ENCODE measurements around the gene TRMO.
A peak's percentile ranks its signal among the peaks of the same experiment; 100 is the strongest.
"Not testable (repeated sequence)": the region's sequence is repeated elsewhere in the genome, so short reads cannot be mapped to it uniquely, and the experiment has no call there.

TRMO gene

DNA sequence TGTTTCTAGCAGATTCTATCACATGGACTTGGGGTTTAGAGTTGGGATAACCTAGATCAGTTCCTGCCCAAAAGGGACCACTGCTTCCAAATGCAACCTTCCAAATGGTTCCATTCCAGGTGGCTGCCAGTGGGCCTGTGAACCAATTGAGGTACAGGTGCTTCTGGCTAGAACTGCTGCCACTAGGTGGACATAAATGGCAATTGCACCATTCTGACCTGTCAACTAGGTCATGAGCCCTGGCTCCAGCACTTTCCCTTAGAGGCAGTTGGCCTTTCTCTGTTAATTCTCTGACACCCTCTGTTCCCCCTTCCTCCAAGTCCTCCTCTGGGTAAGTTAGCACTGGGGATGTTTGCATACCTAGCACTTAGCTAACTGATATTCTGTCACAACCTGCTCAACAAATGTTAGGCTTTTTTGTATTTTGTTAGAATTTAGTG is 32.3 kb upstream of the TRMO start:
- TF ChIP-seq, protein P1, sequence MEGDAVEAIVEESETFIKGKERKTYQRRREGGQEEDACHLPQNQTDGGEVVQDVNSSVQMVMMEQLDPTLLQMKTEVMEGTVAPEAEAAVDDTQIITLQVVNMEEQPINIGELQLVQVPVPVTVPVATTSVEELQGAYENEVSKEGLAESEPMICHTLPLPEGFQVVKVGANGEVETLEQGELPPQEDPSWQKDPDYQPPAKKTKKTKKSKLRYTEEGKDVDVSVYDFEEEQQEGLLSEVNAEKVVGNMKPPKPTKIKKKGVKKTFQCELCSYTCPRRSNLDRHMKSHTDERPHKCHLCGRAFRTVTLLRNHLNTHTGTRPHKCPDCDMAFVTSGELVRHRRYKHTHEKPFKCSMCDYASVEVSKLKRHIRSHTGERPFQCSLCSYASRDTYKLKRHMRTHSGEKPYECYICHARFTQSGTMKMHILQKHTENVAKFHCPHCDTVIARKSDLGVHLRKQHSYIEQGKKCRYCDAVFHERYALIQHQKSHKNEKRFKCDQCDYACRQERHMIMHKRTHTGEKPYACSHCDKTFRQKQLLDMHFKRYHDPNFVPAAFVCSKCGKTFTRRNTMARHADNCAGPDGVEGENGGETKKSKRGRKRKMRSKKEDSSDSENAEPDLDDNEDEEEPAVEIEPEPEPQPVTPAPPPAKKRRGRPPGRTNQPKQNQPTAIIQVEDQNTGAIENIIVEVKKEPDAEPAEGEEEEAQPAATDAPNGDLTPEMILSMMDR (conservative IDR thresholded peaks at IDR 0.05; ENCODE audit: control insufficient read depth, insufficient read depth, low read depth, low read length) = peak; percentile 46
- DNase-seq (ENCODE audit: low read depth) = peak; percentile 14
- H3K4me3 ChIP-seq (ENCODE audit: control insufficient read depth, low read depth, low read length) = no peak overlapping the region

DNA sequence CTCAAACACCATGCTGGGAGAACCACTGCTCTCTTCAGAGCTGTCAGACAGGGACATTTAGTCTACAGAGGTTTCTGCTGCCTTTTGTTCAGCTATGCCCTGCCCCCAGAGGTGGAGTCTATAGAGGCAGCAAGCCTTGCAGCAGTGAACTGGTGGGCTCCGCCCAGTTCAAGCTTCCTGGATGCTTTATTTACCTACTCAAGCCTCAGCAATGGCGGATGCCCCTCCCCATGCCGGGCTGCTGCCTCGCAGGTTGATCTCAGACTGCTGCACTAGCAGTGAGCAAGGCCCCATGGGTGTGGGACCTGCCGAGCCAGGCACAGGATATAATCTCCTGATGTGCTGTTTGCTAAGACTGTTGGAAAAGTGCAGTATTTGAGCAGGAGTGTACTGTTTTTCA is 28.6 kb upstream of the TRMO start:
- not testable (repeated sequence) for DNase-seq (ENCODE audit: low read depth)

DNA sequence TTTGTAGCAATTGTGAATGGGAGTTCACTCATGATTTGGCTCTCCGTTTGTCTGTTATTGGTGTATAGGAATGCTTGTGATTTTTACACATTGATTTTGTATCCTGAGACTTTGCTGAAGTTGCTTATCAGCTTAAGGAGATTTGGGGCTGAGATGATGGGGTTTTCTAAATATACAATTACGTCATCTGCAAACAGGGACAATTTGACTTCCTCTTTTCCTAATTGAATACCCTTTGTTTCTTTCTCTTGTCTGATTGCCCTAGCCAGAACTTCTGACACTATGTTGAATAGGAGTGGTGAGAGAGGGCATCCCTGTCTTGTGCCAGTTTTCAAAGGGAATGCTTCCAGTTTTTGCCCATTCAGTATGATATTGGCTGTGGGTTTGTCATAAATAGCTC is 24.8 kb upstream of the TRMO start:
- DNase-seq (ENCODE audit: low read depth); H3K4me3 ChIP-seq (ENCODE audit: control insufficient read depth, low read depth, low read length): not testable (repeated sequence)

More for the DNA sequence above, 28.6 kb upstream of the TRMO start:
- H3K4me3 ChIP-seq (ENCODE audit: control insufficient read depth, low read depth, low read length) = not testable (repeated sequence)

DNA sequence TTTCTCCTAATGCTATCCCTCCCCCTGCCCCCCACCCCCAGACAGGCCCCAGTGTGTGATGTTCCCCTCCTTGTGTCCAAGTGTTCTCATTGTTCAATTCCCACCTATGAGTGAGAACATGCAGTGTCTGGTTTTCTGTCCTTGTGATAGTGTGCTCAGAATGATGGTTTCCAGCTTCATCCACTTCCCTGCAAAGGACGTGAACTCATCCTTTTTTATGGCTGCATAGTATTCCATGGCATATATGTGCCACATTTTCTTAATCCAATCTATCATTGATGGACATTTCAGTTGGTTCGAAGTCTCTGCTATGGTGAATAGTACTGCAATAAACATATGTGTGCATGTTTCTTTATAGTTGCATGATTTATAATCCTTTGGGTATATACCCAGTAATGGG is 23.2 kb upstream of the TRMO start:
- DNase-seq (ENCODE audit: low read depth); H3K4me3 ChIP-seq (ENCODE audit: control insufficient read depth, low read depth, low read length): not testable (repeated sequence)

DNA sequence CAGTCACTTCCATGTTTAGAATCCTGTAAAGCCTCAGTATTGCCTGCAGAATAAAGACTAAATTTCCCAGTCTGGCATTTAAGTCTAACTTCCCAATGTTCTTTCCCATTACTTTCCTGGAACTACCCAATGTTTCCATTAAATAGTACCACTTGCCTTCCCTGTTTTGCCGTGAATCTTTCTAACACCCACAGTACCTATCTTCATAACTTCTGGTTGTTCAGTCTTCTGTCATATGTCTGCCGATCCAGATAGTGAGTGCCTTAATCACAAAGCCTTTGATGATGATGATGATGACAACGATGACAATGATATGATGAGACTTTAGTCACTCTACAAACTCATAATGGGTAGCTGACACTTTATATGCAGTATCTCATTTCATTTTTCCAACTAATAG is 22.3 kb upstream of the TRMO start:
- TF ChIP-seq, protein P1 (conservative IDR thresholded peaks at IDR 0.05; ENCODE audit: control insufficient read depth, insufficient read depth, low read depth, low read length) = no peak
- H3K4me3 ChIP-seq (ENCODE audit: control insufficient read depth, low read depth, low read length) = no peak overlapping the region
- DNase-seq (ENCODE audit: low read depth) = no peak

DNA sequence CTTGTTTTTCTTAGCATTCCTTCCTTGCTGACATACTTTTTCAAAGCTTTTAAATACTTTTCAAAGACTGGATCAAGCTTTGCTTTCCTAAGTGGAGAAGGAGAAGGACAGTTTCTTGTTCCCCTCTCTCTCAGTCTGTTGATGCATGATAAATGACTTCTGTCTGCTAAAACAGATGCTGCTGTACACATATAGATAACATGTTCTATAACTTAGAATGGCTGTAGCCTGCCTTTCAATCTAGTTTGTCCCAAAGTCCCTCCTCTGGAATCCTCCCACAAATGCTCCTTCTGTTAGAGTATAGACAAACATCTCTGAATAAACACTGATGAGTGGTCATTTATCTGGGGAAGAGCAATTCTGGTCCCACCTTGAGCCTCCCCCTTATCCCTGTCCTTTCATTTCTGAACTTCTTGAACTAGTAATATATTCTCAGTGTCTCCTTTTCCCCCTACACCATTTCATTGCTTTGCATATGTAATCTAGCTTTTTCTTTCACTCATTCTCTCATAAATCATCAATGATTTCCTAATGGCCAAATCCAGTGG is 21.1 kb upstream of the TRMO start:
- no peak for DNase-seq (ENCODE audit: low read depth)
- TF ChIP-seq, protein P1 (conservative IDR thresholded peaks at IDR 0.05; ENCODE audit: control insufficient read depth, insufficient read depth, low read depth, low read length) = no peak
- no peak overlapping the region for H3K4me3 ChIP-seq (ENCODE audit: control insufficient read depth, low read depth, low read length)

DNA sequence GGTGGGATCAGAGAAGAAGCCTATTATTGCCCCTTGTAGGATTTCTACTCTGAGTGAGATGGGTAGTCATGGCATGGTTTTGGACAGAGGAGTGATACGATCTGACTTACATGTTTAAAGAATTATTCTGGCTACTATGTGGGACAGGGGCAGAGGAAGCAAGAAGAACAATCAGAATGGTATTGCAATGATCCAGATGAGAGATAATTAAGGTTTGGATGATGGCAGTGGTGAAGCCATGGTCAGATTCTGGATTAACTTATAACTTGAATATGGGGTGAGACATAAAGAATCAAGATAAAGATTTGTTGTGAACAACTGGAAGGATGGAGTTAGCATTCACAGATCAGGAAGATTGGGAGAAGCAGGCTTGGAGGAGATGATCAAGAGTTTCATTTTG is 19.0 kb upstream of the TRMO start:
- no peak for DNase-seq (ENCODE audit: low read depth)
- H3K4me3 ChIP-seq (ENCODE audit: control insufficient read depth, low read depth, low read length) = no peak overlapping the region
- TF ChIP-seq, protein P1 (conservative IDR thresholded peaks at IDR 0.05; ENCODE audit: control insufficient read depth, insufficient read depth, low read depth, low read length) = no peak

DNA sequence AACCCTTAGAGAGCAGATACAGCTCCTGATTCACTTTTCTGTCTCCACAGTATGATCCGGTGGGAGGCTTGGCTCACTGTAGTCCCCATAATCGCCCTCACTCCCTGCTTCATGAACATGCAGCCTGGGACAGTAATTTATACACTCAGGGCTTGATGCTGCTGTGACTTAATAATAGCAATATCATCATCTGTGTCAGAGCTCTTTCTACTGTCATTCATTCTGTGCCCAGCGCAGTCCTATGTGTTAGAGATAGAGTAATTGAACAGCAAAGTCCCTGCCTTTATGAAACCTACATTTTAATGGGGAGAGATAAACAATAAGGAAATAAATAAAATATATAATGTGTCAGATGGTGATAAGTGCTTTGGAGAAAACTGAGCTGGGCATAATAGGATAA is 18.4 kb upstream of the TRMO start:
- no peak for DNase-seq (ENCODE audit: low read depth)
- H3K4me3 ChIP-seq (ENCODE audit: control insufficient read depth, low read depth, low read length) = no peak overlapping the region
- TF ChIP-seq, protein P1 (conservative IDR thresholded peaks at IDR 0.05; ENCODE audit: control insufficient read depth, insufficient read depth, low read depth, low read length) = no peak
